ENCODE data around the gene MTHFD1L. TPM values are rescaled to one million over a fixed set of nuclear protein-coding genes. Genes with fewer than 3 reads are reported as not detected.

Gene MTHFD1L
- polyA plus RNA-seq, 2 of the 4 experiments (the other 2 are of a cell fraction) = 27.2 to 63.2 TPM

- Histone ChIP-seq H3K9me3 (no peaks in the 10 kb centered on the region), H3K4me2 (no peak overlapping the region), H3K4me3 (no peak overlapping the region), H3K27ac (no peak overlapping the region), H3K4me1 (peaks cover 40% of the 10 kb centered on the region)
- no peak for TF ChIP-seq HOXB5 (CRISPR knock-in tag; IDR thresholded peaks at IDR 0.05)
- TF ChIP-seq EHF (CRISPR knock-in tag; IDR thresholded peaks at IDR 0.05) = no peak
- TF ChIP-seq NR3C1 (IDR thresholded peaks at IDR 0.05) = no peak
- TF ChIP-seq ATOH8 (CRISPR knock-in tag; IDR thresholded peaks at IDR 0.05; ENCODE audit: low read depth) = no peak
- no peak for TF ChIP-seq KDM5A (IDR thresholded peaks at IDR 0.05)
- no peak for TF ChIP-seq PBX3 (IDR thresholded peaks at IDR 0.05)
- no peak for TF ChIP-seq RAD21 (conservative IDR thresholded peaks at IDR 0.05 in 1 of 2, IDR thresholded peaks at IDR 0.05 in 1 of 2)
- TF ChIP-seq POLR2A (IDR thresholded peaks at IDR 0.05; ENCODE audit: low read length) = no peak
- no peak for TF ChIP-seq ZSCAN20 (CRISPR knock-in tag; IDR thresholded peaks at IDR 0.05)
- TF ChIP-seq MAZ (IDR thresholded peaks at IDR 0.05; ENCODE audit: borderline replicate concordance, low read depth, low read length) = no peak
- no peak for TF ChIP-seq NFE2L2 (conservative IDR thresholded peaks at IDR 0.05; ENCODE audit: low read length)
- no peak for TF ChIP-seq CHD2 (IDR thresholded peaks at IDR 0.05; ENCODE audit: low read length, partially characterized antibody)
- no peak for TF ChIP-seq ZNF302 (CRISPR knock-in tag; IDR thresholded peaks at IDR 0.05)
- TF ChIP-seq ZFP36 (IDR thresholded peaks at IDR 0.05; ENCODE audit: borderline replicate concordance, partially characterized antibody) = no peak
- TF ChIP-seq EHMT2 (IDR thresholded peaks at IDR 0.05; ENCODE audit: low read depth) = no peak
- no peak for TF ChIP-seq MYC (IDR thresholded peaks at IDR 0.05; ENCODE audit: borderline replicate concordance, low read length)
- ChIA-PET CTCF (interaction anchor here (19.6 kb wide), 1 partner anchor 317 kb away, joined by 192 read pairs; no protein-coding TSS in a partner anchor), POLR2A (no interaction called here)
- ATAC-seq (no peak), DNase-seq (ENCODE audit: low read depth in 1 of 2, low spot score in 1 of 2) (no peak), FAIRE-seq (no peak)
- 94% methylated on average over 4 of the region's 4 CpGs for WGBS (ENCODE audit: missing lambda C conversion rate)
These were observed 142.9 kb downstream of the MTHFD1L start for GRCh38 chr6:151008425-151008824.

- 89% methylated on average over 12 of the region's 12 CpGs for WGBS (ENCODE audit: missing lambda C conversion rate)
- TF ChIP-seq MAFK (IDR thresholded peaks at IDR 0.05; ENCODE audit: partially characterized antibody) (no peak), TFCP2L1 (CRISPR knock-in tag; IDR thresholded peaks at IDR 0.05) (no peak), ATOH8 (CRISPR knock-in tag; IDR thresholded peaks at IDR 0.05; ENCODE audit: low read depth) (no peak), USF2 (IDR thresholded peaks at IDR 0.05) (no peak), RFX5 (IDR thresholded peaks at IDR 0.05) (no peak), HOXA7 (CRISPR knock-in tag; IDR thresholded peaks at IDR 0.05) (no peak), HOXB13 (CRISPR knock-in tag; IDR thresholded peaks at IDR 0.05; ENCODE audit: low read depth) (no peak), HEYL (CRISPR knock-in tag; IDR thresholded peaks at IDR 0.05) (no peak), JUN (IDR thresholded peaks at IDR 0.05) (no peak), RARB (CRISPR knock-in tag; IDR thresholded peaks at IDR 0.05) (no peak), ZSCAN20 (CRISPR knock-in tag; IDR thresholded peaks at IDR 0.05) (no peak), RNF2 (IDR thresholded peaks at IDR 0.05; ENCODE audit: borderline replicate concordance, low read depth) (no peak), TP53 (CRISPR knock-in tag; IDR thresholded peaks at IDR 0.05) (no peak), MAX (IDR thresholded peaks at IDR 0.05) (no peak)
- POLR2A ChIA-PET = no interaction called here
- H3K4me2 ChIP-seq = no peak overlapping the region
- ATAC-seq = no peak
- H3K27ac ChIP-seq = 0 out of 6 replicates have a peak overlapping the region, but pooled peaks of 1 of the 2 experiments have one; percentile 16
- no peak for FAIRE-seq
- no peak overlapping the region for H3K4me3 ChIP-seq
- peaks cover 39% of the 10 kb centered on the region for H3K4me1 ChIP-seq
- DNase-seq (ENCODE audit: low read depth in 1 of 2, low spot score in 1 of 2) = no peak
- H3K9me3 ChIP-seq = no peaks in the 10 kb centered on the region
- CTCF ChIA-PET = interaction anchor here (1.1 to 19.6 kb wide), 3 partner anchors 118 to 325 kb away, joined by 3 to 192 read pairs (median 4); no protein-coding TSS in a partner anchor
These were observed 144.1 kb downstream of the MTHFD1L start for GRCh38 chr6:151009576-151009975.
